GM12874 (cell line): Measurements from ENCODE around the gene IFIH1.

Source experiments
- CTCF ChIP-seq: IDR thresholded peaks from 2 replicates; pipeline ENCODE4 v1.5.1; 2011; ENCODE audit warnings: low read depth, mild to moderate bottlenecking, control low read depth, low read length, moderate library complexity; ENCODE audit not compliant: insufficient read depth

Gene IFIH1

GRCh38 chr2:162295009-162295408, 23.5 kb downstream of the IFIH1 start:
- TF ChIP-seq CTCF = no peak

GRCh38 chr2:162293122-162293786, 25.2 kb downstream of the IFIH1 start:
- TF ChIP-seq CTCF = no peak

GRCh38 chr2:162291748-162292147, 26.7 kb downstream of the IFIH1 start:
- TF ChIP-seq CTCF = no peak

GRCh38 chr2:162282765-162283425, 35.6 kb downstream of the IFIH1 start:
- TF ChIP-seq CTCF = no peak

GRCh38 chr2:162280654-162281053, 37.8 kb downstream of the IFIH1 start:
- TF ChIP-seq CTCF = no peak

GRCh38 chr2:162277381-162277780, 41.1 kb downstream of the IFIH1 start:
- no peak for TF ChIP-seq CTCF

GRCh38 chr2:162267996-162268395, 50.5 kb downstream of the IFIH1 start:
- no peak for TF ChIP-seq CTCF
